Lower leg skin (tissue), 4 donors: ENCODE data around the gene CWC15. TPM values are rescaled to one million over a fixed set of nuclear protein-coding genes. Genes with fewer than 3 reads are reported as not detected.

ENCODE experiments used
- DNase-seq, 2 donors: peaks; one replicate each; pipeline ENCODE4 v3.0.0-alpha.2; 2019; ENCODE audit warnings: low spot score in 2 of 2
- H3K4me3 ChIP-seq: fragments of 200-600 bp; sonication (generic); 2 replicates; pipeline ENCODE4 v1.5.1; 2017; ENCODE audit warnings: mild to moderate bottlenecking, low read depth; ENCODE audit not compliant: poor library complexity, severe bottlenecking
- CTCF ChIP-seq, 3 donors: fragments of 450-650 bp; IDR thresholded peaks; one replicate each; pipeline ENCODE4 v1.5.1; 2016; ENCODE audit warnings: antibody characterized with exemption in 3 of 3, mild to moderate bottlenecking in 3 of 3, moderate library complexity in 2 of 3
- POLR2A ChIP-seq, 2 donors: fragments of 450-650 bp; IDR thresholded peaks; one replicate each; pipeline ENCODE4 v1.6.1; 2016 to 2017; ENCODE audit warnings: antibody characterized with exemption in 2 of 2, mild to moderate bottlenecking in 1 of 2, moderate library complexity in 1 of 2
- WGBS, 2 donors: methylation state at CpG; one replicate each; pipeline ENCODE4 v1.1.5; 2018; 5-methylcytosine and 5-hydroxymethylcytosine counted together
- intact Hi-C: fragments of 100-400 bp; cut with DNase I; formaldehyde crosslinking; loops from one replicate; pipeline ENCODE4 v1.15.0; 2023; ENCODE audit warnings: low total_unique reads
- total RNA-seq, 4 donors: library from RNA; depleted of rRNA; stranded (reverse); fragments of >200 nt; gene quantifications; one replicate each; pipeline ENCODE4 v1.1.0, GENCODE V29; 2016

The CWC15 gene
- total RNA-seq, 4 donors from 2014 or later = 30.5 to 52.3 (median 34.9) TPM

GRCh38 chr11:94975599-94975998, 2.2 kb upstream of the CWC15 start:
- DNase-seq = no peak
- TF ChIP-seq CTCF (IDR thresholded peaks at IDR 0.05) (no peak), POLR2A (IDR thresholded peaks at IDR 0.05) (no peak)
- intact Hi-C loops = no loop called here
- H3K4me3 ChIP-seq = no peak overlapping the region
- WGBS, 2 donors = 95 to 97% methylated on average over 1 of the region's 1 CpG

GRCh38 chr11:94974178-94974577, 822 bp upstream of the CWC15 start:
- DNase-seq = no peak
- H3K4me3 ChIP-seq = no peak overlapping the region
- no peak for TF ChIP-seq CTCF (IDR thresholded peaks at IDR 0.05)
- no peak for TF ChIP-seq POLR2A (IDR thresholded peaks at IDR 0.05)
- 50 to 53% methylated on average over 6 of the region's 6 CpGs for WGBS, 2 donors
- intact Hi-C loops = no loop called here

GRCh38 chr11:94972700-94973098, 657 bp downstream of the CWC15 start:
- 2 to 3% methylated on average over 5 of the region's 5 CpGs for WGBS, 2 donors
- intact Hi-C loops = no loop called here
- H3K4me3 ChIP-seq = peak overlapping the region; percentile 86
- TF ChIP-seq CTCF (IDR thresholded peaks at IDR 0.05) (no peak), POLR2A (IDR thresholded peaks at IDR 0.05) (no peak)
- no peak for DNase-seq

- H3K4me3 ChIP-seq = no peak overlapping the region
- WGBS, 2 donors = 89 to 90% methylated on average over 1 of the region's 1 CpG
- intact Hi-C loops = no loop called here
- TF ChIP-seq CTCF (IDR thresholded peaks at IDR 0.05) (no peak), POLR2A (IDR thresholded peaks at IDR 0.05) (no peak)
- DNase-seq = no peak
Measured at GRCh38 chr11:94968334-94968958, 4.9 kb downstream of the CWC15 start.

GRCh38 chr11:94964934-94965333, 8.4 kb downstream of the CWC15 start:
- intact Hi-C loops = no loop called here
- H3K4me3 ChIP-seq = no peak overlapping the region
- 92 to 93% methylated on average over 4 of the region's 4 CpGs for WGBS, 2 donors
- no peak for DNase-seq
- TF ChIP-seq CTCF (IDR thresholded peaks at IDR 0.05) (no peak), POLR2A (IDR thresholded peaks at IDR 0.05) (no peak)

- H3K4me3 ChIP-seq = no peak overlapping the region
- WGBS, 2 donors = 96 to 100% methylated on average over 1 of the region's 1 CpG
- intact Hi-C loops = no loop called here
- TF ChIP-seq POLR2A (IDR thresholded peaks at IDR 0.05) = no peak
- no peak for TF ChIP-seq CTCF (IDR thresholded peaks at IDR 0.05)
- no peak for DNase-seq
Measured at GRCh38 chr11:94961255-94961654, 12.1 kb downstream of the CWC15 start.
